Endometrial microvascular endothelial cells (primary cell): ENCODE results near the gene PCDHGA2. TPM values are rescaled to one million over a fixed set of nuclear protein-coding genes. Genes with fewer than 3 reads are reported as not detected.
"Not testable (repeated sequence)": the region's sequence is repeated elsewhere in the genome, so short reads cannot be mapped to it uniquely, and the experiment has no call there.

ENCODE experiments used
- in situ Hi-C: cut with HindIII; loops from 2 replicates; pipeline ENCODE4 v1.10.0; 2017; ENCODE audit warnings: low sequenced_read_pairs, low pct_unique_long_range_greater_than_20kb; ENCODE audit errors: inconsistent ontology term
- total RNA-seq: library from RNA; depleted of rRNA; stranded (reverse); fragments of >200 nt; gene quantifications from one replicate; pipeline ENCODE4 v1.2.3, GENCODE V29; 2015; ENCODE audit errors: inconsistent ontology term

PCDHGA2 gene
- total RNA-seq, 1 donor from 2014 or later: 0.84 TPM

GRCh38 chr5:141373673-141374317 is 35.2 kb downstream of the PCDHGA2 start, which contains the start of gene PCDHGA6:
PCDHGA6 (plus strand) TSS chr5:141373891; CDS start chr5:141374084, 193 bp downstream.
- in situ Hi-C loops: no loop called here

GRCh38 chr5:141374627-141375026 is 36.1 kb downstream of the PCDHGA2 start:
- in situ Hi-C loops: no loop called here

- in situ Hi-C loops: not testable (repeated sequence)
Measured at GRCh38 chr5:141375444-141376155, 37.0 kb downstream of the PCDHGA2 start.

- in situ Hi-C loops: no loop called here
Measured at GRCh38 chr5:141382469-141383294, 44.1 kb downstream of the PCDHGA2 start, which contains the start of gene PCDHGA7. PCDHGA7 (plus strand) TSS chr5:141382742; CDS start chr5:141382900, 158 bp downstream.

- in situ Hi-C loops: no loop called here
Measured at GRCh38 chr5:141383345-141383744, 44.8 kb downstream of the PCDHGA2 start.

GRCh38 chr5:141384471-141385267 is 46.1 kb downstream of the PCDHGA2 start:
- in situ Hi-C loops: no loop called here

GRCh38 chr5:141387557-141388311 is 49.2 kb downstream of the PCDHGA2 start, which contains the start of gene PCDHGB4:
PCDHGB4 (plus strand) TSS chr5:141387698; CDS start chr5:141387885, 187 bp downstream.
- in situ Hi-C loops: not testable (repeated sequence)

- in situ Hi-C loops: no loop called here
Measured at GRCh38 chr5:141388661-141389060, 50.1 kb downstream of the PCDHGA2 start.

- in situ Hi-C loops: no loop called here
Measured at GRCh38 chr5:141389153-141390042, 50.8 kb downstream of the PCDHGA2 start.

GRCh38 chr5:141392429-141393198 is 54.1 kb downstream of the PCDHGA2 start, which contains the start of gene PCDHGA8:
PCDHGA8 (plus strand) TSS chr5:141392633; CDS start chr5:141392814, 181 bp downstream.
- in situ Hi-C loops: no loop called here

Other genes starting within 250 kb of the PCDHGA2 start
- gene PCDHB2, start 244.1 kb upstream of the PCDHGA2 start, total RNA-seq: 0.28 TPM
- gene PCDHB3, start 238.3 kb upstream of the PCDHGA2 start, total RNA-seq: 0.19 TPM
- 0.09 TPM for gene PCDHB4, start 216.9 kb upstream of the PCDHGA2 start, total RNA-seq
- 1.4 TPM for gene PCDHB5, start 203.6 kb upstream of the PCDHGA2 start, total RNA-seq
- gene PCDHB6, start 188.7 kb upstream of the PCDHGA2 start, total RNA-seq: 0.28 TPM
- 1.2 TPM for gene PCDHB7, start 166.1 kb upstream of the PCDHGA2 start, total RNA-seq
- gene PCDHB8, start 161.0 kb upstream of the PCDHGA2 start, total RNA-seq: not detected
- 0.28 TPM for gene PCDHB16, start 156.4 kb upstream of the PCDHGA2 start, total RNA-seq
- not detected for gene PCDHB9, start 151.6 kb upstream of the PCDHGA2 start, total RNA-seq
- gene PCDHB10, start 146.4 kb upstream of the PCDHGA2 start, total RNA-seq: 0.19 TPM
- gene PCDHB11, start 139.1 kb upstream of the PCDHGA2 start, total RNA-seq: 0.19 TPM
- gene PCDHB12, start 130.0 kb upstream of the PCDHGA2 start, total RNA-seq: not detected
- 0.65 TPM for gene PCDHB13, start 124.8 kb upstream of the PCDHGA2 start, total RNA-seq
- 0.37 TPM for gene PCDHB14, start 115.4 kb upstream of the PCDHGA2 start, total RNA-seq
- gene PCDHB15, start 93.4 kb upstream of the PCDHGA2 start, total RNA-seq: not detected
- 0.09 TPM for gene SLC25A2, start 34.7 kb upstream of the PCDHGA2 start, total RNA-seq
- gene TAF7, start 18.0 kb upstream of the PCDHGA2 start, total RNA-seq: 45.0 TPM
- gene PCDHGA1, start 8.2 kb upstream of the PCDHGA2 start, total RNA-seq: 0.09 TPM
- gene PCDHGA3, start 5.1 kb downstream of the PCDHGA2 start, total RNA-seq: 1.3 TPM
- gene PCDHGB1, start 11.3 kb downstream of the PCDHGA2 start, total RNA-seq: 0.74 TPM
- gene PCDHGA4, start 16.3 kb downstream of the PCDHGA2 start, total RNA-seq: 3.2 TPM
- gene PCDHGB2, start 21.2 kb downstream of the PCDHGA2 start, total RNA-seq: 2.0 TPM
- 0.46 TPM for gene PCDHGA5, start 25.4 kb downstream of the PCDHGA2 start, total RNA-seq
- gene PCDHGB3, start 31.5 kb downstream of the PCDHGA2 start, total RNA-seq: 0.65 TPM
- gene PCDHGA6, start 35.1 kb downstream of the PCDHGA2 start, total RNA-seq: 1.2 TPM
- 1.0 TPM for gene PCDHGA7, start 44.0 kb downstream of the PCDHGA2 start, total RNA-seq
- gene PCDHGB4, start 48.9 kb downstream of the PCDHGA2 start, total RNA-seq: 2.4 TPM
- gene PCDHGA8, start 53.9 kb downstream of the PCDHGA2 start, total RNA-seq: under 0.01 TPM
- gene PCDHGB5, start 59.2 kb downstream of the PCDHGA2 start, total RNA-seq: 3.7 TPM
- 0.19 TPM for gene PCDHGA9, start 64.0 kb downstream of the PCDHGA2 start, total RNA-seq
- gene PCDHGB6, start 69.3 kb downstream of the PCDHGA2 start, total RNA-seq: 1.0 TPM
- gene PCDHGA10, start 74.2 kb downstream of the PCDHGA2 start, total RNA-seq: 1.1 TPM
- 1.2 TPM for gene PCDHGB7, start 78.9 kb downstream of the PCDHGA2 start, total RNA-seq
- gene PCDHGA11, start 82.3 kb downstream of the PCDHGA2 start, total RNA-seq: 4.5 TPM
- gene PCDHGA12, start 91.7 kb downstream of the PCDHGA2 start, total RNA-seq: 0.74 TPM
- gene PCDHGC3, start 137.2 kb downstream of the PCDHGA2 start, total RNA-seq: 8.1 TPM
- gene PCDHGC4, start 146.3 kb downstream of the PCDHGA2 start, total RNA-seq: not detected
- not detected for gene PCDHGC5, start 150.3 kb downstream of the PCDHGA2 start, total RNA-seq